Lower lobe of right lung (tissue), 2 donors: Measurements from ENCODE around the gene UVSSA. TPM values are rescaled to one million over a fixed set of nuclear protein-coding genes. Genes with fewer than 3 reads are reported as not detected.

ENCODE experiments used
- ATAC-seq, 2 donors: fragments of 200-7000 bp; cut with Tn5 transposase; one replicate each; pipeline ENCODE4 v1.9.1; 2020 to 2022; ENCODE audit warnings: mild to moderate bottlenecking in 2 of 2, moderate library complexity in 2 of 2
- DNase-seq: peaks from one replicate; pipeline ENCODE4 v3.0.0-alpha.2; 2020
- H3K27ac ChIP-seq: fragments of 200-600 bp; one replicate; pipeline ENCODE4 v1.8.0; 2022
- H3K27me3 ChIP-seq: fragments of 200-600 bp; one replicate; pipeline ENCODE4 v1.8.0; 2022; ENCODE audit warnings: low read depth
- H3K36me3 ChIP-seq: fragments of 200-600 bp; one replicate; pipeline ENCODE4 v1.8.0; 2022; ENCODE audit warnings: mild to moderate bottlenecking
- H3K4me1 ChIP-seq: fragments of 200-600 bp; one replicate; pipeline ENCODE4 v1.8.0; 2022
- H3K4me3 ChIP-seq: fragments of 200-600 bp; one replicate; pipeline ENCODE4 v1.8.0; 2022; ENCODE audit warnings: mild to moderate bottlenecking
- H3K9me3 ChIP-seq: fragments of 200-600 bp; one replicate; pipeline ENCODE4 v1.8.0; 2022
- CTCF ChIP-seq: fragments of 200-600 bp; IDR thresholded peaks from one replicate; pipeline ENCODE4 v1.8.0; 2022; ENCODE audit warnings: antibody characterized with exemption, mild to moderate bottlenecking
- intact Hi-C: fragments of 100-400 bp; cut with DNase I; formaldehyde crosslinking; loops from one replicate; pipeline ENCODE4 v1.11.0; 2022
- total RNA-seq: library from RNA; stranded (reverse); fragmentation: NEBNext Ultra II Directional; extraction: Animal tissue kit (Norgen Biotek cat#: 25700); gene quantifications from one replicate; pipeline ENCODE4 v1.2.1, GENCODE V29; 2021
- donor health status: DM: no; HTN: yes; CAD: no; lungs with severe emphysema.

Gene UVSSA
- total RNA-seq, 1 donor from 2014 or later, result 27.9 TPM

- intact Hi-C loops, result no loop called here
- no peak for TF ChIP-seq CTCF
- H3K27me3 ChIP-seq, result no peaks in the 10 kb centered on the region
- ATAC-seq (no peak), DNase-seq (peak; percentile 39)
- no peak overlapping the region for H3K4me3 ChIP-seq
- no peak overlapping the region for H3K27ac ChIP-seq
- H3K36me3 ChIP-seq, result peaks cover 64% of the 10 kb centered on the region
- H3K9me3 ChIP-seq, result no peaks in the 10 kb centered on the region
- no peaks in the 10 kb centered on the region for H3K4me1 ChIP-seq
These were observed 33.6 kb downstream of the UVSSA start for GRCh38 chr4:1380368-1381151.

GRCh38 chr4:1381181-1381621 is 34.2 kb downstream of the UVSSA start:
- H3K27me3 ChIP-seq, result no peaks in the 10 kb centered on the region
- peak; percentile 18 for DNase-seq
- H3K4me3 ChIP-seq, result no peak overlapping the region
- no peak for TF ChIP-seq CTCF
- H3K36me3 ChIP-seq, result peaks cover 64% of the 10 kb centered on the region
- H3K9me3 ChIP-seq, result no peaks in the 10 kb centered on the region
- intact Hi-C loops, result no loop called here
- no peaks in the 10 kb centered on the region for H3K4me1 ChIP-seq
- ATAC-seq, result no peak
- no peak overlapping the region for H3K27ac ChIP-seq

GRCh38 chr4:1381944-1382541 is 35.0 kb downstream of the UVSSA start:
- Histone ChIP-seq H3K36me3 (peaks cover 66% of the 10 kb centered on the region), H3K27me3 (no peaks in the 10 kb centered on the region), H3K9me3 (no peaks in the 10 kb centered on the region), H3K27ac (no peak overlapping the region), H3K4me1 (no peaks in the 10 kb centered on the region), H3K4me3 (no peak overlapping the region)
- intact Hi-C loops, result no loop called here
- ATAC-seq, result no peak
- TF ChIP-seq CTCF, result no peak
- peak; percentile 43 for DNase-seq

GRCh38 chr4:1382776-1383727 is 36.0 kb downstream of the UVSSA start:
- no peak for ATAC-seq
- peaks cover 58% of the 10 kb centered on the region for H3K36me3 ChIP-seq
- no peaks in the 10 kb centered on the region for H3K27me3 ChIP-seq
- no peaks in the 10 kb centered on the region for H3K9me3 ChIP-seq
- TF ChIP-seq CTCF, result no peak
- no peak overlapping the region for H3K4me3 ChIP-seq
- no peaks in the 10 kb centered on the region for H3K4me1 ChIP-seq
- H3K27ac ChIP-seq, result no peak overlapping the region
- intact Hi-C loops, result no loop called here
- DNase-seq, result peak; percentile 37

- DNase-seq, result peak; percentile 37
- TF ChIP-seq CTCF, result no peak
- Histone ChIP-seq H3K27me3 (no peaks in the 10 kb centered on the region), H3K4me1 (no peaks in the 10 kb centered on the region), H3K36me3 (peaks cover 58% of the 10 kb centered on the region), H3K27ac (no peak overlapping the region), H3K9me3 (peaks cover 4% of the 10 kb centered on the region), H3K4me3 (no peak overlapping the region)
- no peak for ATAC-seq
- intact Hi-C loops, result no loop called here
These were observed 37.0 kb downstream of the UVSSA start for GRCh38 chr4:1383728-1384591.
